ENCODE data around the gene C3orf80.
"Not testable (repeated sequence)": the region's sequence is repeated elsewhere in the genome, so short reads cannot be mapped to it uniquely, and the experiment has no call there.

C3orf80 gene

DNA sequence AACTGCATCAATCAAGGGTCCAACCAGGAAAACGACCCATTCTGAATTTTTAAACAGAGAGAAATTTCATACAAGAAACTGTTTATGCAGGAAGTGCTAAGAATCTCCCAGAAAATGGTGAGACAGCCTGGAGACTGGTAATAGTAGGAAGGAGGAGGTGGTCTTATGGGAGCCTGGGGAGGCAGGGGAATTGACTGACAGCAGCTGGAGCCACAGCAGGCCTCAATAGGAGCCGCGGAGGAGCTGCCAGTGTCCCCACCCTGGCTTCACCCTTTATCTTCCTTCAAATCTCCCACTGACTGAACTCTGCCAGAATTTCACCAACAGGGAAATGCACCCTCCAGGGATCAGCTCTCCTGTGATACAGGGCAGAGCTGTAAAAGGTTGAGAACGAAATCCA lies 7.5 kb upstream of the C3orf80 start:
- DNase-seq, result no peak

DNA sequence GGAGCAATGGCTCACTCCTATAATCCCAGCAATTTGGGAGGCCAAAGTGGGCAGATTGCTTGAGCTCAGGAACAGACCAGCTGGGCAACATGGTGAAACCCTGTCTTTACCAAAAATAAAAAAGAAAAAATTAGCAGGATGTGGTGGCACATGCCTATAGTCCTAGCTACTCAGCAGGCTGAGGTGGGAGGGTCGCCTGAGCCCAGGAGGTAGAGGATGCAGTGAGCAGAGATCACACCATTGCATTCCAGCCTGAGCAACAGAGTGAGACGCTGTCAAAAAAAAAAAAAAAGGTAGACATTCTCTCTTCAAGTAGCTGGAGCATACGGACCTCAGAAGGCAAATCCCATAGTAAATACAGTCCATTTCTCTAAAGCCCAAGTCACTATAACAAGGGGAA lies 7.1 kb upstream of the C3orf80 start:
- DNase-seq, result no peak

DNA sequence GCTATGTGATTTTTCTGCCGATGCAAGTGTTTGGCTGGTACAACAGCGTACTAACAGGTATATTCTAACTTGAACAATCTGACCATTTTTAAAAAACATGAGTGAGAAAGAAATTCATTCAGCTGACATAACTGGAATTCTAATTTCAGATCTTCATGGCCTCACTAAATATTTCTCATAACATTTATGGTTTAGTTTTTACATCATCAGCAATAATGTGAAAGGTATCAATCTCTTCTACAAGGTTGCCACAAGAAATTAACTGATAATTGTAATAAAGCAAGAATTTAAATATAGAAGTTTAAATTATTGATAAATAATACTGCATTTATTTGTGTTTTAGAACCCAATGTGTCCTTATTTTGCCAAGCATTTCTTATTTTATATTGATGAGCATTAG lies 5.2 kb upstream of the C3orf80 start:
- no peak for DNase-seq

DNA sequence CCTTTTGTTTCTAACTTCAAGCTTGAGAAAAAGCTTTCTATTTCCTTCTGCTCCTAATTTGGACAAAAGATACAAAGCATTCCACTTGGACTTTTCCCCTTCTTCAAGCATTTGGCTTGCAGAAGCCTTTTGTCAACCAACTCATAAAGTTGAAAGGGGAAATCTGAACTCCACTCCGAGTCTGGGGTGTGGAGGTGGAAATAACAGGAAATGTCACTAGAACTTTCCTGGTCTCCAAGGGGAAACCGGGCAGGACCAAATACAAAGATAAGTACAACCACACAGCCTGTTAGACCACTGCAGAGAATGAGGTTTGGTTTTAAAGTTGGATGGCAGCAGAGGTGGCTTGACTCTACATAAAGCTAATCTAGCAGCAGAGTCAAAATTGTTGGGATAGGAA lies 4.2 kb upstream of the C3orf80 start:
- no peak for DNase-seq

DNA sequence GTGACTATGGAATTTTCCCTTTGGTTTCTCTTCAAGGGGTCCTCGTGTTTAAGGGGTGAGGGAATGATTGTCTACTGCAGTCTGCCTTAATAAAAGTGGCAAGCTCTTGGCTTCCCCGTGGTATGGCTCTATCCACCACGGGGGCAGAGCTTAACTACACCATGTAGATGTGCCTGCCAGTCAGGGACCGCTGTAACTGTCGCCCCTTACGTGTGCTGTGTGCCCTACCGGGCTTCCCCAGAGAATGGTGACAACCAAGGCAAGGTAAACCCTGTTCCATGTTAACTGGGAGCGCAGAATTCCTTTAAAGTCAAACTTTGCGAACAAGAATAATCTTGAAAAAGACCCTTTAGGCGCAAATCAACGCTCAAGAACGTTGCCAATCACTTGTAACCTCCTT lies 966 bp upstream of the C3orf80 start:
- no peak for DNase-seq

DNA sequence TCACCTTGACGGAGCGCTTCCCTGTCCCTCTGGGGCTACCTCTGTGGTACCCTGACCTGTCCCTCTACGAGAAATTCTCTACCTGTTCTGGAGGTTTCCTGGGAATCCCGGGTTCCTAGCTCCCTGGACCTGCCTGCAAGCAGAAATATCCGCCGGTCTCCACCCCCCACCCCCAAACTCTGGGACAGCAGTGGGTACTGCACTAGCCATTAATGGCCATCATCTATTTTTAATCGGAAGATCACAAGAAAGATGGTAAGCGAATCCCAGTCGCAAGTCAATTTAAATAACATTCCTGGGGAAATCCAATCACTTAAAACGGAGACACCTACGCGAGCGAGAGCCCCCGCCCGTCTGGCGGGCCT lies 429 bp upstream of the C3orf80 start:
- no peak for DNase-seq

DNA sequence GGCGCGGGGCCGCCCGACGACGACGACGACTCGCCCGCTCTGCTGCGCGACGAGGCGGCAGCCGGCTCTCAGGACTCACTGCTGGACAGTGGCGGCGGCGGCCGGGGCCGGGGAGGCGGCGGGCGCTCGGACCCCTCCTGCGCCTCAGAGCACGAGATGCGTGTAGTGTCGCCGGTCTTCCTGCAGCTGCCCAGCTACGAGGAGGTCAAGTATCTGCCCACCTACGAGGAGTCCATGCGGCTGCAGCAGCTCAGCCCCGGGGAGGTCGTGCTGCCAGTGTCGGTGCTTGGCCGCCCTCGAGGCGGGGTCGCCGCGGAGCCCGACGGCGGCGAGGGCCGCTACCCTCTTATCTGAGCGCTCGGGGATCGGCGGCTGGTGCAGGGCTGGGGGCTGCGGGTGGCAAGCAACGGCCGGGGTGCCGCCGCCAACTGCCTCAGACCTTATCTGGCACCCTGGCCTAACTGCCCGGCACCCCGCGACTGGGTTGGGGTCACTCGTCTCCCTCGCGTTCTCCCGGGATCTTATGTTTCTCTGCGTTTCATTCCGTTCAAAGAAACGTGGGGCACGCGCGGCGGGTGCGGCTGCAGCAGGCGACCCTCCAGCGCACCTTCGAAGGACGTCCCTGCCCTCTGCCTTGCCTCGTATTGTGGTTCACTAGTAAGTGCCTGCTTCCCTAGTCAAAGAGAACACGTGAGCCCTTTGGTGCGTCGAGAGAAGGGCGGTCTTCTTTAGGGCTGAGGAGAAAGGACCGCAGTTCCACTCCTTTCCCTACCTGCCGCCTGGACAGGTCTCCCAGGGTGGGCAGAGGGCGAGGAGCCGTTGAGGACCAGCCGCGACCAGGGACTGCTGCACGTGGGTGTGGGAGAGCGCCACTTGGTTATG lies 1.0 kb downstream of the C3orf80 start:
- DNase-seq, result no peak

DNA sequence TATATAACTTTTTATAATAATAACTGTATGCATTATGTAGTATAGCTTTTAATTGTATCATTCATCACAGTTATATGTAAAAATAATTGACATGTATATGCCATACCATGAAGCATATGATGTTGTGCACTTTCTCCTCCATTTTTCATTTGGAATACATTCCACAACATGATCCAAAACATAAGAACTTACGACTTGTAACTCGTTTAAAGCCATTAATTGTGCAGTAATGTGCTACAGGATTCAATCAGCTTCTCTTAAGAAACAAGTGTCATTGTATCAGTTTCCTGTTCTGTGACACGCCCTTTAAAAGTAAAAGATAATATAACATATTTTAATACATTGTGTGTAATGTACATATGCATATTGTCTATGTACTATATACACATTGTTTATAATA lies 2.2 kb downstream of the C3orf80 start:
- no peak for DNase-seq

DNA sequence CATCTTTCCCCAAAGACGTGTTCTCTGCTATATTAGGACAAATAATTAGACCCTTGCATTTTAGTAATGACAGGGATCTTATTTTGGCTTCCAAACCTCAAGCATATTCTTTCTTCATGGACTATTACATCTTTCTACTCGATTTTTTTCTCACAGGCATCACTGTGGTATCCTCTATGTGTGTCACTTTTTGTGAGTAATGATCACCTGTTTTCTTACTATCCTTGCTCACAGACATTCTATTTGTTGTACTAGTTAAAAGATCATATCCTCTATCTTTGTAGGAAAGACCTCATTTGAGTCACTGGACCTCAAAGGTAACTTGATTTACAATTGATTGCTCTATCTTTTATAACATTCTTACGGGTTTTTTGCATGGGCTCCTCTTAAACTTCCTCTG lies 6.8 kb downstream of the C3orf80 start:
- no peak for DNase-seq

DNA sequence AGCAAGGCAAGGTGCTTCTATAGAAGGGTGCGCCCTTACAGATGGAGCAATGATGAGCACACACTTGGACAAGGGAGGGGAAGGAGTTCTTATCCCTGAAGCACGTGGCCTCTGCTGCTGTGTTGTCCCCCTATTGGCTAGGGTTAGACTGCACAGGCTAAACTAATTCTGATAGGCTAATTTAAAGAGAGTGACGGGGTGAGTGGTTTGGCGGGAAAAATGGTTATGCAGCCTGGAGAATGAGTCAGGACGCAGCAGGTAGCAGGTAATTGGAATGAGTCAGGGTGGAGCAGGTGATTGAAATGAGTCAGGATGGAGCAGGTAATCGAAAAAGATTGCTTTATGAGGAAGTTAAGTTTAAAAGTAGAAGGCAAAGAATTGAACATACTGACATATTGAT lies 15.5 kb downstream of the C3orf80 start:
- not testable (repeated sequence) for DNase-seq

DNA sequence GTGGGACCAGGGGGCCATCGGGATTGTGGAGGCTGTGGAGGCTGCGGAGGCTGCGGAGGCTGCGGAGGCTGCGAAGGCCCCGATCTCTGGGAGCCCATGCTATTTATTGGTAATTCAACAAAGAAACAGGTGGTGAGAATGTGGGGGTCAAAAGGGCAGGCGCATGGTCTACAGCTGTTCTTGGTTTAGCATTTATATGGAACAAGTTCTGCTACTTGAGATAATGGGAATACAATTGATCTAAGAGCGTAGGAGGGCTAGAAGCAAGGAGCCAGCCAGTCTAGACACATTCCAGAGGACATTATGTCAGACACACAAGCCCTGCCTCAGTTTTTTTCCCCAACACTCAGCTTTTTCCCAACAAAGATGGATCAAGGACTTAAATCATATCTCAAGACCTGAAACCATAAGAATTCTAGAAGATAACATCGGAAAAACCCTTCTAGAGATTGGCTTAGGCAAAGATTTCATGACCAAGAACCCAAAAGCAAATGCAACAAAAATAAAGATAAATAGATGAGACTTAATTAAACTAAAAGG lies 20.1 kb downstream of the C3orf80 start:
- no peak for DNase-seq

DNA sequence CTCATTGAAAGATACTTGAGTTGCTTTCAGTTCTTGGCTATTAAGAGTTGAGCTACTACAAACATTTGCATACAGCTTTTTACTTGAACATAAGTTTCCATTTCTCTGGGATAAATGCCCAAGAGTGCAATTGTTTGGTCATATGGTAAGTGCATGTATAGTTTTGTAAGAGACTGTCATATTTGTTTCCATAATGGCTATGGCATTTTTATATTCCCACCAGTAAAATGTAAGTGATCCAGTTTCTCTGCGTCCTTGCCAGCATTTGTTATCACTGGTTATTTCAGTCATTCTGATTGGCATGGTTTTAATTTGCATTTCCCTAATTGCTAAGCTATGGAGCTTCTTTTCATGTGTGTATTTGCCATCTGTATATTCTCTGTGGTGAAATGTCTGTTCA lies 22.5 kb downstream of the C3orf80 start:
- DNase-seq, result no peak

DNA sequence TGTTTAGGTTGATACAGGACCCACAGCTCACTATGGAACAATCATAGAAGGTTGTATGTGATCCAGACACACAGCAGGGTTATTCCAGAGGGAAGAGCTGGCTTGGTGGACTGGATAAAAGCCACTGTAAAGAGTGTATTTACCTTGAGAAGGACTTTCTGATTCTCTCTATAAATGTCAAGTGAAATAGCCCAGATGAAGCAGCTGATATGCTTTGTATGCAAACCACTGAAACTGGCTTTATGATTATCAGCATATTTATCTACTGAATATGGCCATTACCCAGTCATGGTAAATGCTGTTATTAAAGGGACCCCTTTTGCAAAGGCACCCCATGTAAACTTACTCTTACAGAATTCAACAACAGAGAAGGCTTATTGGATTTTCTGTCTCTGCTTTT lies 28.1 kb downstream of the C3orf80 start:
- no peak for DNase-seq

DNA sequence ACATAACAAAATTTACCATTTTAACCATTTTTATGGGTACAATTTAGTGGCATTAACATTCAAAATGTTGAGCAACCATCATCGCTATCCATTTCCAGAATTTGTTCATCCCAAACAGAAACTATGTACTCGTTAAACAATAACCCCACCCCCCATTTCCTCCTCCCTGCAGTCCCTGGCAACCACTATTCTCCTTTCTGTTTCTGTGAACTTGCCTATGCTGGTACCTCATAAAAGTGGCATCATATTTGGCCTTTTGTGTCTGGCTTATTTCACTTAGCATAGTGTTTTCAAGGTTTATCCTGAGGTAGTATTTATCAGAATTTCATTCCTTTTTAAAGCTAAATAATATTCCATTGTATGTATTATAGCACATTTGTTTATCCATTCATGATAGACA lies 32.4 kb downstream of the C3orf80 start:
- DNase-seq, result no peak

DNA sequence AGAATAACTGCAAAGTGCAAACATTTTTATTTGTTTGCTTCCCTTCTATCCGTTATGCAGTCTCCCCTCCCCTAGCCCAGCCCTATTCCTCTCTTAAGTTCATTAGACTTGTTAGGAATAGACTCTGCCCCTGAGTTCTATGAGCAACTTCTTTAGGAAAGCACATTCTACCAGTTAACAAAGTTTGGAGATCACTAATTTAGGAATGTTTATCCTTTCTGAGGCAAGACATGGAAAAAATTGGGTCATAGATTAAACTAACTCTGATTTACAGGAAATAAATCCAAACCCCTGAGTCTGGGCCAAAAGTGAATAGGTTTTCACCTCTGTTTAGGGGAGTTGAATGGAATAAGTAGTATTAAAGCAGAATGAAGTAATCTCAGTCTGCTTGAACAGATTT lies 34.4 kb downstream of the C3orf80 start:
- no peak for DNase-seq

DNA sequence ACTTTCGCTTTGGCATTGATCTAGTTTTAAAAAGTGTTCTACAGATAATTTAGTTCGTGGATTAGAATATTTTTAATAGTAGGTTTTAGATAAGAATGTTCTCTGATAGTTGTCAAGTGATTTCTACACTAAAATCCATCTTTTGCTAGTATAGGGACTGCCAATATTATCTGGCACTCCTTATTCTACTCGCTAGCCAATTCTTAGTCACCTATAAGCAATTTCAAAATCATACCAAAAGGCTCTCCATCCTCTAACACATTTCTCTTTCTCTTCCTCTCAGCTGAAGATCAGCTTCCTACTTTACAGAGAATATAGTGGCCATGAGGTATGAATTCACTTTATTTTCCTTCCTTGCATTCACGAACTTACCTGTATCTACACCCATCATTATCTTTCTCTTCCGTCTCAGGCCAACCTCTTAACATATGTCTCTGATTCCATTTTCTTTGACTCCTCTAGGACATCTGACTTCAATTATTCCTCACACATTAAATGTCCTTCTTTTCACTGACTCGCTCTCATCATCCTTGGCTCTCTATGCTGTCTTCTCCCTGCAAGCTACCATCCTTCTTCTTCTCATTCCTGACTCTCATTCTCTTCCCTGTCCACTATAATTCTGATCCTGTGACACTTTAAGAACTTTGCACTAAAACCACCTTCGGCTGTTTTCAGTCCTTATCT lies 35.5 kb downstream of the C3orf80 start:
- DNase-seq, result no peak

DNA sequence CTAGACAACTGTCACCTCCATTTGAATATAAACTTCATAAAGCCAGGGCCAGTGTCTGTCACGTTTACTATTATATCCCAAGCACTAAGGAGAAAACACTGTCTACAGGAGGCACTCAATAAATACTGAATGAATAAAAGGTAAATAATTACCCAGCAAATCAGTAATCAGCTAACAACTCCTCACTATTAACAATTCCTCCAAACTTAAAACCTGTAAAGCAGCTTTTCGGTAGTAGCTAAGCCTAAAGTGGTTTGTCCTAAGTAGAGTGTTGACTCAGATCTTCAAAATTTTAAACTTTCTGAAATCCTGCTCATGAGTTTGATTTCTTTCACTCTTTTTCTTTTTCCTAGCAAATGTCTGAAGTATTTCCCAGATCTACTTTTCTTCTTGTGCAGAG lies 39.9 kb downstream of the C3orf80 start:
- DNase-seq, result no peak

Data from NCI-H226 (cell line).